GM18870 (cell line): Measurements from ENCODE around the gene CD9.
"Not testable (repeated sequence)": the region's sequence is repeated elsewhere in the genome, so short reads cannot be mapped to it uniquely, and the experiment has no call there.

ENCODE experiments used
- ATAC-seq: cut with Tn5 transposase; IDR thresholded peaks from one replicate; pipeline ENCODE4 v1.9.1; 2021; ENCODE audit warnings: moderate library complexity; ENCODE audit not compliant: unreplicated experiment

The CD9 gene

DNA sequence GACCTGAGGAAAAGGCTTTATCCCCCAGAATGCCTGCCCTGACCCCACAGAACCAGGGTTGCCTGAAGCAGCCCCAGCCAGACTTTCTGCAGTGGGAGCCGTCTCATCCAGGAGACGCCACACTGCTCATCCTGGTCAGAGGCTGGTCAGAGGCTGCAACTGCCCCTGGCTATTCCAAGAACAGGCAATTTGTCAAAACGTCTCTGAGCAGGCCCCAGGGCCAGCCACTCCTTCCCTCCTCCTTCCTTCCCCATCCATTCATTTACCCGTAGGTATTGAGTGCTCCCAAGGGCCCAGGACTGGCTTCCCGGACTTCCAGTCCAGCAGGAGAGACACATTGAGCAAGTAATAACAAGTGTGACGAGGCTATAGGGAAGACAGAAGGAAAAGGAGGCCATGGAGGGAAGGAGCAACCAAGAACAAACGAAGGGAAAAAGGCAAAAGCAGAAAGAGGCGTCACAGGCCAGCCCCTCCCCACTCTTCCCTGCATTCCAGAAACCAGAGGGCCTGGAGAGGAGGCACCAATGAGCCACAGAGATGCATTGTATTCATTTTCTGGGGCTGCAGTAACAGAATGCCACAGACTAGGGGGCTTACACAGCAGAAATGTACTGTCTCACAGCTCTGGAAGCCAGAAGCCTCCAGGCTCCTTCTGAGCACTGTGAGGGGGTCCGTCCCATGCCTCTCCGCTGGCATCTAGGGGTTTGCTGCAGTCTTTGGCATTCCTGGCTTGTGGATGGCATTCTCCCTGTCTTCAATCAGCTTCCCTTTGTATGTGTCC lies 21.0 kb upstream of the CD9 start:
- ATAC-seq: no peak

DNA sequence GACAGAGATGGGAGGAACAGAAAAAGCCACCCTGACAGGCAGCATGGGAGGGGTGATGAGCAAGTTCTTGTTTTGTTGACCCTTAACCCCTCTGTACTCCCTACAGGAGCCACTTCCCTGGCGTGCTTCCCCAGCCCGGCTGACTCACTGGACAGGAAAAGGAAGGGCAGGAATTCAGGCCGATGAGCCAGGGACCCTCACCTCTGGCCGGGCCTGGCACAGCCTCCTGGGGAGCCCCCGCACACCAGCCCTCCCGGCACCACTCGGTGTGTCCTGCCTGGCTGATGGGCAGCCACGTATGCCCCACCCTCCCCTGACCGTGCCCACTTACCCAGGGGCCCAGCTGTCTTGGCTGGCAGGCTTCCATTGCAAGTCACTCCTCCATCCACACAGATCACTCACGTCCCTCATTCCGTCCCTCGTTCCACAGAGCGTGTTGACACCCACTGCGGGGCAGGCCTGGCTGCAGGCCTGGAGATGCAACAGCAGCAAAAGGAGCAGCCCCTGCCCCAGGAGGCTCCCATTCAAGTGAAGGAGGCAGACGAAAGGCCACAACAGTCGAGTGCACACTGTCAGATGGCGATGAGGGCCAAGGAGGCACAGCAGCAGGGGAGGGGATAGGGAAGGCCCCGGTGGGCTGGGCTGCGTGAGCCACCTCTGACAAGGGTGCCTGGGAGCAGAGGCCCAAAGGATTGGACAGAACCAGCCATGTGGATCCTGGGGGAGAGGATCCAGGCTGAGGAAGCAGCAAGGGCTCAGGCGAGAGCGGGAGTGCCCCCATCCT lies 19.7 kb upstream of the CD9 start:
- ATAC-seq: no peak

DNA sequence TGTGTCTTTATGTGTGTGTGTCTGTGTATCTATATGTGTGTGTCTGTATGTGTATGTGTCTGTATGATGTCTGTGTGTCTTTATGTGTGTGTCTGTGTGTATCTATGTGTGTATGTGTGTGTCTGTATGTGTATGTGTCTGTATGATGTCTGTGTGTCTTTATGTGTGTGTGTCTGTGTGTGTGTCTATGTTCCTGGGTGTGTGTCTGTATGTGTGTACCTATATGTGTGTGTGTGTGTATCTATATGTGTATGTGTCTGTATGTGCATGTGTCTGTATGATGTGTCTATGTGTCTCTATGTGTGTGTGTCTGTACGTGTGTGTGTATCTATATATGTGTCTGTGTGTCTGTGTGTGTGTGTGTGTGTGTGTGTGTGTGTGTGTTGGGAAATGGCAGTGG lies 19.0 kb upstream of the CD9 start:
- ATAC-seq: no peak

GRCh38 chr12:6181583-6182278 lies 18.5 kb upstream of the CD9 start:
- no peak for ATAC-seq

DNA sequence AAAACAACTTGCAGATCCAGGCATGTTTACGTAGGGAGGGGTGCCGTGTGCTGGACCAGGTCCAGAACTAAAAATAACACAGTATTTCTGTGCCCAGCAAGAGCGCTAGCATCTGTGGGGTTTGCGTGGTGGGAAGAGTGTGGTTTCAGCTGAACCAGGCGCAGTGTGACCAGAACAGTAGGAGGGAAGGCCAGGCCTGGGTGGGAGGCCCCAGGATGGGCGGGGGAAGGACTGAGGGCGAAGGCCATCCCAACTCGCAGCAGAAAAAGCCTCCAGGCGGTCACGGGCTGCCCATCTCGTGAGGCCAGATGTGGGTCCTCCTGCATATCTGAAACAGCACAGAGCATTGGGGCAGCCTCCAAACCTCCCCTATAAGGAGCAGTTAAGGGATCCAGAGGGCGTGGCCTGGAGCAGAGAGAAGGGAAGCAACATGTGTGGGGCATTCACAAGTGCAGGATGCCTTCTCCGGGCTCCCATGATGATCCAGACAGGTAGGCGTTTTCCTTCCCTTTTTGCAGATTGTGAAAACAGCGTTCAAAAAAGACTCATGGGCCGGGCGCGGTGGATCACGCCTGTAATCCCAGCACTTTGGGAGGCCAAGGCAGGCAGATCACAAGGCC lies 17.8 kb upstream of the CD9 start:
- no peak for ATAC-seq

- no peak for ATAC-seq
Measured at GRCh38 chr12:6183689-6184428, 16.3 kb upstream of the CD9 start.

GRCh38 chr12:6185961-6186827 lies 14.0 kb upstream of the CD9 start:
- ATAC-seq: no peak

DNA sequence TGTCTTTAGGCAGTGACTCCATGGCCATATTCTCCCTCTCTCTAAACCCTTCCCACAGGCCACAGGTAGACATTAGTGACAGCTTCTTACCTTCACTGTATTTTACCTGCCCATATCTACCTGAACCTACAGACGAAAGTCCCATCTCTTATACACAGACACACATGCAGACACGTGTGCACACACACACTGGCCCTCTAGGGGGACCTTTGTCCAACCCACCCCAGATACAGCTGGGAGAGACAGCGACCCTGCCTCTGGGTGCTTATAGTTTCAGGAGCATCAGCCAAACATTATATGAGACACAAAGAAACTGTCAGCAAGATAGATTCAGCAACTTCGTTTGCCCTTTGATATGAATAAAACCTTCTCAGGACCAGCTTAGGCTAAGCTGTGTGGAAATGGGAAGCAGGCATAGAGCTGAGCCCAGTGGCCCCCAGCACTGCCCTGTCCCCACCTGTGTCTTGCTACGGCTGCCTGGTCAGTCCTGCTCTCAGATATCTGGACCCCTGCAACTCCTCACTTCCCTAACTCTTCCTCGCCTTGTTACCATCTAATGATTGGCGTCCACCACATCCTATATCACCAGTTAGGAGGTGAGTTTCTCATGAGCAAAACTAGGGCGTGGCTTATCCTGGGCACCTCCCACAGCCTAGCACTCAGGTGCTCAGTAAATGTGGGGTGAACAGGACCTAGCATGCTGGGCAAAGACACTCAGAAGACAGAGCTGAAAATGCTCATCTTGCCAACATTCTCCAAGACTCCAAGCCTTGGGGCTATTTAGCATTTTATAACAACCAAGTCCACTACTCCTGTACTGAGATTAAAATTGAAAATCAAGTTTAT lies 12.0 kb upstream of the CD9 start:
- no peak for ATAC-seq

DNA sequence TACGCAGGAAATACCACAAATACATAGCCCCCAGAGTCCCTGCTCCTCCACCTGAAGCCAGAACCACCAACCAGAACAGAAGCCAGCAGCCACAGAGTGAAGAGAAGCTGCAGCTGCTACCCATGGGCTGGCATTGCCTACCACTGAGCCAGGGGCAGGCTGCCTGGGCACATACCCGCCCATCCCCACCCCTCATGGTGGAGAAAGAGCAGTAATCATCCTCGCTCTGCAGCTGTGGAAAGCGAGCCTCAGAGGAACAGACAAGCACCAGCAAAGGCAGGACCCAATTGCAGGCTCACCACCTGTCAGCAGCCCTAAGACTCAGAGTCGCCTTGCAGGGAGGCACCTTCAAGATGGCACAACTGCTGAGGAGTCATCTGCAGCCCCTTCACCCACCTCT lies 11.2 kb upstream of the CD9 start:
- ATAC-seq: no peak

DNA sequence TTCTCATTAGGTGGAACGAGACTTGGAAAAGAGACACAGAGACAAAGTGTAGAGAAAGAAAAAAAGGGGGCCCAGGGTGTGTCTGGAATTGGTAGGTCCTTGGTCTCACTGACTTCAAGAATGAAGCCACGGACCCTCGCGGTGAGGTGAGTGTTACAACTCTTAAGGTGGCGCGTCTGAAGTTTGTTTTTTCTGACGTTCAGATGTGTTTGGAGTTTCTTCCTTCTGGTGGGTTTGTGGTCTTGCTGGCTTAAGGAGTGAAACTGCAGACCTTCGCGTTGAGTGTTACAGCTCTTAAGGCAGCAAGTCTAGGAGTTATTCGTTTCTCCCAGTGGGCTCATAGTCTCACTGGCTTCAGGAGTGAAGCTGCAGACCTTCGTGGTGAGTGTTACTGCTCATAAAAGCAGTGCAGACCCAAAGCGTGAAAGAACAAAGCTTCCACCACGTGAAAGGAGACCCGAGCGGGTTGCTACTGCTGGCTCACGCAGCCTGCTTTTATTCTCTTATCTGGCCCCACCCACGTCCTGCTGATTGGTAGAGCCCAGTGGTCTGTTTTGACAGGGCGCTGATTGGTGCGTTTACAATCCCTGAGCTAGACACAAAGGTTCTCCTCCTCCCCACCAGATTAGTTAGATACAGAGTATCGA lies 10.1 kb upstream of the CD9 start:
- not testable (repeated sequence) for ATAC-seq

DNA sequence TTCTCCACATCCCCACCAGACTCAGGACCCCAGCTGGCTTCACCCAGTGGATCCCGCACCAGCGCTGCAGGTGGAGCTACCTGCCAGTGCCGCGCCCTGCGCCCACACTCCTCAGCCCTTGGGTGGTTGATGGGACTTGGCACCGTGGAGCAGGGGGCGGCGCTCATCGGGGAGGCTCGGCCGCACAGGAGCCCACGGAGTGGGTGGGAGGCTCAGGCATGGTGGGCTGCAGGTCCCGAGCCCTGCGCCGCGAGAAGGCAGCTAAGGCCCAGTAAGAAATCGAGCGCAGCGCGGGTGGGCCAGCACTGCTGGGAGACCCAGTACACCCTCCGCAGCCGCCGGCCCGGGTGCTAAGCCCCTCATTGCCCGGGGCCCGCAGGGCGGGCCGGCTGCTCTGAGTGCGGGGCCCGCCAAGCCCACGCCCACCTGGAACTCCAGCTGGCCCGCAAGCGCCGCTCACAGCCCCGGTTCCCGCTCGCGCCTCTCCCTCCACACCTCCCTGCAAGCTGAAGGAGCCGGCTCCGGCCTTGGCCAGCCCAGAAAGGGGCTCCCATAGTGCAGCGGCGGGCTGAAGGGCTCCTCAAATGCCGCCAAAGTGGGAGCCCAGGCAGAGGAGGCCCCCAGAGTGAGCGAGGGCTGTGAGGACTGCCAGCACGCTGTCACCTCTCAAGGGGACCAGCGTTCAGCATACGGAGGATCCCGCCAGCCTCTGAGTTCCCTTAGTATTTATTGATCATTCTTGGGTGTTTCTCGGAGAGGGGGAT lies 9.3 kb upstream of the CD9 start:
- not testable (repeated sequence) for ATAC-seq

DNA sequence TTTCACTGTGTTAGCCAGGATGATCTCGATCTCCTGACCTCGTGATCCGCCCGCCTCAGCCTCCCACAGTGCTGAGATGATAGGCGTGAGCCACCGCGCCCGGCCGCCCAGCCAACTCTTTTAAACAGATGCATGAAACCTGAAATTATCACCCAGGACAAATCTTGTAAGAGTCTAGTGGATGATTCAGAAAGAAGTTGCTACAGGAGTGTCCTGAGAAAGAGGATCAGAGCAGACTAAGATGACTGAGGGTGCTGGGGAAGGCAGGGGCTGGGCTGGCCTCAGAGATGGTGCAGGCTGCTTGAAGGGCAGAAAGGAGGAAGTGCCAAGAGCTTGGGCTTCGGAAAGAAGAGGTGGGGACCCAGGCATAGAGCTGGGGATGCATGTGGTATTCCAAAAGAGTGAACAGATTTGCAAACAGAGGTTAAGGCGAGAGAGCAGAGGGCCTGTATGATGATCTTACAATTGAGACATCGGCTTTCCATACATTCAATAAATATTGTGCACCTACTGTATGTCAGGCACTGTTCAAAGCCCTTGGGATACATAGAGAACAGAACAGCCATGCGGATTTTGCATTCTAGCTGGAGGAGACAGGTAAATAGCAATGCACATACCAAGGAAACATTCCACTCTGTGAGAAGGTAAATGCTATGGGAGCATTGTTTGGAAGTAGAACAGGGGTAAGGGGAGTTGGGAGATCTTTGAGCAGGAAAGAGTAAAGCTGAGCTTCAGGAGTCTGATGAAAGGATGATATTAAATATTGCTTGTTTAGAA lies 7.4 kb upstream of the CD9 start:
- ATAC-seq: no peak

DNA sequence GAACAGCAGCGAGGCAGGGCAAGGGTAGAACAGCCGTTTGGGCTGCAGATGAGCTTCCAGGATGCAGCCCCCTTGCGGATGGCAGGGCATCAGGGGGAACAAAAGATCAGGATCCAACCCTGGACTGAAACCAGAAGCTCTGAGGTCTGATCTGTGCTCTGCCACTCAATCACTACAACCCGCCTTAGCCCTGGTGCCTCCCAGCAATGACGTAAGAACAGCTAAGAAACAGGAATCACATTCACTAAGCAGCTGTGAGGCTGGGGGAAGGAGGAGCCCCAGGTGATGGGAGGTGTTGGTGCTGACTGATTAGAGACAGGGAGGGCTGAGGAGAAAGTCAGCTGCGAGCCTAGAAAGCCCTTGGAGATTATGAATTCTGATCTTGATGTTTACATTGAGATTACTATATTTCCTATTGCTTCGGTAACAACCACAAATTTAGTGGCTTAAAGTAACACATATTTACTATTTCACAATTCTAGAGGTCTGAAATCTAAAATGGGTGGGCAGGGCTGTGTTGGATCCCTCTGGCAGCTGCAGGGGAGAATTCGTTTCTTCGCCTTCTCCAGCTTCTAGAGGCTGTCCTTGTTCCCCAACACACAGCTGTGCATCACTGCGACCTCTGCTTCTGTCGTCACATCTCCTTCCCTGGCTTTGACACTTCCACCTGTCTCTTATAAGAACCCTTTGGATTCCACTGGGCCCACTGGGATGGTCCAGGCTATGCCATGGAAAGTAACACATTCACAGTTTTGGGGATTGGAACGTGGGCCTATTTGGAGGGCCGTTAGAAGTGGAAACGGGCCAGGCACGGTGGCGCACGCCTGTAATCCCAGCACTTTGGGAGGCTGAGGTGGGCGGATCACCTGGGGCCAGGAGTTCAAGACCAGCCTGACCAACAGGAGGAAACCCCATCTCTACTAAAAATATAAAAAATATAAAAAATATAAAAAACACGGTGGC lies 6.1 kb upstream of the CD9 start:
- ATAC-seq: no peak

DNA sequence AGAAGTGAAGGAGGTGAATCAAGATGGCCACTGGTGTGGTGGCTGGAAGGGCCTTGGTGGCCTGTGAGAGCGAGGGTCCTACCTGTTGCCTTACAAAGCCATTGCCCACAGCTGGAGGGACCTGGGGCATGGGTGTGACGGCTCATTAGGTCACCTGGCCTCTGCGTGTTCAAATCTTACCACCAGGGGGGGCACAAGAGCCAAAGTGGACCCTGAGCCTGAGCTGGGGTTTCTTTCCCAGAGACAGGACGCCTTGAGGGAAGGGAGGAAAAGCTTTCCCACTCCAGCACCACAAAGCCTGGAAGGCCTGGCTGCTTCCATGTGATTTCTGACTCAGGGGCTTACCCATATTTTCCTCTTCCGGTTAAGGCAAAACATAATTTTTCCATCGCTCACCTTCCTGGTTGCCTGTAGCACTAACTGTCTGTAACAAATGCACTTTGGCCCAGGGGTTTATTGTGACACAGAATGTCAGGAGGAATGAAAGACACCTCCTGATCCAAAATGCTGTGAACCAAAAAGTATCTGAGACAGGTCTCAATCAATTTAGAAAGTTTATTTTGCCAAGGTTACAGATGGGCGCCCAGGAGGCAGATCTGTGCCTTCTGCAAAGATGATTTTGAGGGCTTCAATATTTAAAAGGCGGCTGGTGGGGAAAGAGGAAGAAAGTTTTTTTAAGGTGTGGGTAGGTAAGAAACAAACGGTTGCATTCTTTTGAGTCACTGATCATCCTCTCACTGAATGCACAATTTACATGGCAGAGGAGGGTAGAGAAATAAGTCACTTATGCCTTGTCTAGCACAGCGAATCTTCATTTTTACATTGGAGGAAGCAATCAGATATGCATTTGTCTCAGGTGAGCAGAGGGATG lies 4.3 kb upstream of the CD9 start:
- ATAC-seq: no peak

DNA sequence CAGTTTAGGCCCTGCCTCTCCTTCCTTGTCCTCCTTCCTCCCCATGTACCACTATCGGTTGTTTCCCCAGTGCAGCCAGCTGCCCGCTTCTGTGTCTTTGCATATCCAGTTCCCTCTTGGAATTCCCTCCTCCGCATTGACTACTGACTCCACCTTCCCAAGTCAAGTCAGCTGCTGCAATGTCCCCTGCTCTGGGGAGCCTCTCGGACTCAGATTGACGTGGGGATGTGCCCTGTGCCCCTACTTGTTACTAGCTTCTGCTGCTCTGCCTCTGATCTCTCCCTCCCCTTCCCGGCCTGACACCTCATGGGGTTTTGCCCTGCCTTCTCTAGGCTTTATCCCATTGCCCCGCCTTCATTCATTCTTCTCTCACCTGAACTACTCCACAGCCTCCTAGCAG lies 2.1 kb upstream of the CD9 start:
- ATAC-seq: no peak
